GM19324 (cell line): Measurements from ENCODE around the gene NTS.

Source experiments
- ATAC-seq: cut with Tn5 transposase; IDR thresholded peaks from one replicate; pipeline ENCODE4 v1.9.1; 2021; ENCODE audit warnings: mild to moderate bottlenecking, moderate library complexity; ENCODE audit not compliant: unreplicated experiment, low FRiP score

The NTS gene

GRCh38 chr12:85920324-85920947, 46.3 kb downstream of the NTS start:
- ATAC-seq = peak; percentile 54

GRCh38 chr12:85923767-85924331, 49.8 kb downstream of the NTS start:
- no peak for ATAC-seq

GRCh38 chr12:85927166-85927565, 53.1 kb downstream of the NTS start:
- no peak for ATAC-seq
